ENCODE data around the gene ABHD17A.

DNA sequence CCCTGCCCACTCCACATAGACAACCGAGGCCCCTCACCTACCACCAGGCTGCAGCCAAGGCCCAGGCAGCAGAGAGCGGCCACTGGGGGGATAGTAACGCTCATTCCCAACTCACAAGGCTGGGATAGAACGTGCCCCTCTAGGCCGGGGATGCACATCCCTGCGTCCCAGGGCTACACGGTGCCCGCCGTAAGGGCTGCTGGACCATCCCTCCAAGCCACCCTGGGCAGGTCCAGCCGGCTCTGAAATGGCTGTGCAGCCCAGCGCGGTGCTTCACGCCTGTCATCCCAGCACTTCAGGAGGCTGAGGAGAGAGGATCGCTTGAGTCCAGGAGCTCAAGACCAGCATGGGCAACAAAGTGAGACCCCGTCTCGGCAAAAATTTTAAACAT, 40.2 kb downstream of the ABHD17A start:
- TF ChIP-seq CTCF (IDR thresholded peaks at IDR 0.05) = no peak
- TF ChIP-seq POLR2A (IDR thresholded peaks at IDR 0.05) = no peak
